GM06990 (cell line): Measurements from ENCODE around the gene WNT1.

ENCODE experiments used
- DNase-seq: peaks from one replicate; pipeline ENCODE4 v3.0.0-alpha.2; 2011; ENCODE audit not compliant: insufficient read length; ENCODE audit errors: extremely low read depth
- H3K27me3 ChIP-seq: replicated peaks from 2 replicates; pipeline ENCODE4 v1.6.0; 2011; ENCODE audit warnings: low read length; ENCODE audit not compliant: control insufficient read depth, insufficient read depth
- H3K36me3 ChIP-seq: 2 replicates; pipeline ENCODE4 v1.5.1; 2011; ENCODE audit warnings: low read length; ENCODE audit not compliant: control insufficient read depth, insufficient read depth
- H3K4me3 ChIP-seq: replicated peaks from 2 replicates; pipeline ENCODE4 v1.5.1; 2011; ENCODE audit warnings: low read depth, mild to moderate bottlenecking, control low read depth, low read length
- TF ChIP-seq, protein P1 (sequence below): IDR thresholded peaks from 2 replicates; pipeline ENCODE4 v1.5.1; 2011; ENCODE audit warnings: low read length, control low read depth, mild to moderate bottlenecking, inconsistent platforms; ENCODE audit not compliant: insufficient read depth, poor library complexity, severe bottlenecking

Gene WNT1

DNA sequence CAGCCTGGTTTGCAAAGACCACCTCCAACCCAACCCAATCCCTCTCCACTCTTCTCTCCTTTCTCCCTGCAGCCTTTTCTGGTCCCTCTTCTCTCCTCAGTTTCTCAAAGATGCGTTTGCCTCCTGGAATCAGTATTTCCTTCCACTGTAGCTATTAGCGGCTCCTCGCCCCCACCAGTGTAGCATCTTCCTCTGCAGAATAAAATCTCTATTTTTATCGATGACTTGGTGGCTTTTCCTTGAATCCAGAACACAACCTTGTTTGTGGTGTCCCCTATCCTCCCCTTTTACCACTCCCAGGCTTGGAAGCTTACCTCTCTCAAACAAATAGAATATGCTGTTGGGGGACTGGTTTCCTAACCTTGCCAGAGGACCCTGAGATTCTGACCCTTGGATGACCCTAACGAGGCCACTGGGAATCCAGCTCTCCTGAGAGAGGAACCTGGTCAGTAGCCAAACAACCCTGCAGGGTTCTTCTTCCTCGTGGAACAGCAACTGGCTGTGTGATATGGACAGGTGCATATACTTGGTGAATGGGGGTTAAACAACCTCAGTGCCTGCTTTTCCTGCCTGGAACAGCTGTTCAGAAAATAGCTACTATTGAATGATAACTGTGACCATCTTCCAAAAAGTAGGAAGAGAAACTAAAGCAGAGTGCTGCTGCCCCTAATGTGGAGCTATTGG is 4.4 kb downstream of the WNT1 start:
- H3K4me3 ChIP-seq = no peak overlapping the region
- no peaks in the 10 kb centered on the region for H3K36me3 ChIP-seq
- H3K27me3 ChIP-seq = peaks cover 23% of the 10 kb centered on the region
- TF ChIP-seq, protein P1, sequence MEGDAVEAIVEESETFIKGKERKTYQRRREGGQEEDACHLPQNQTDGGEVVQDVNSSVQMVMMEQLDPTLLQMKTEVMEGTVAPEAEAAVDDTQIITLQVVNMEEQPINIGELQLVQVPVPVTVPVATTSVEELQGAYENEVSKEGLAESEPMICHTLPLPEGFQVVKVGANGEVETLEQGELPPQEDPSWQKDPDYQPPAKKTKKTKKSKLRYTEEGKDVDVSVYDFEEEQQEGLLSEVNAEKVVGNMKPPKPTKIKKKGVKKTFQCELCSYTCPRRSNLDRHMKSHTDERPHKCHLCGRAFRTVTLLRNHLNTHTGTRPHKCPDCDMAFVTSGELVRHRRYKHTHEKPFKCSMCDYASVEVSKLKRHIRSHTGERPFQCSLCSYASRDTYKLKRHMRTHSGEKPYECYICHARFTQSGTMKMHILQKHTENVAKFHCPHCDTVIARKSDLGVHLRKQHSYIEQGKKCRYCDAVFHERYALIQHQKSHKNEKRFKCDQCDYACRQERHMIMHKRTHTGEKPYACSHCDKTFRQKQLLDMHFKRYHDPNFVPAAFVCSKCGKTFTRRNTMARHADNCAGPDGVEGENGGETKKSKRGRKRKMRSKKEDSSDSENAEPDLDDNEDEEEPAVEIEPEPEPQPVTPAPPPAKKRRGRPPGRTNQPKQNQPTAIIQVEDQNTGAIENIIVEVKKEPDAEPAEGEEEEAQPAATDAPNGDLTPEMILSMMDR = no peak
- DNase-seq = no peak

GRCh38 chr12:48985475-48985897 is 7.4 kb downstream of the WNT1 start:
- H3K36me3 ChIP-seq = no peaks in the 10 kb centered on the region
- H3K4me3 ChIP-seq = no peak overlapping the region
- H3K27me3 ChIP-seq = peaks cover 17% of the 10 kb centered on the region
- TF ChIP-seq, protein P1 = no peak
- DNase-seq = no peak

DNA sequence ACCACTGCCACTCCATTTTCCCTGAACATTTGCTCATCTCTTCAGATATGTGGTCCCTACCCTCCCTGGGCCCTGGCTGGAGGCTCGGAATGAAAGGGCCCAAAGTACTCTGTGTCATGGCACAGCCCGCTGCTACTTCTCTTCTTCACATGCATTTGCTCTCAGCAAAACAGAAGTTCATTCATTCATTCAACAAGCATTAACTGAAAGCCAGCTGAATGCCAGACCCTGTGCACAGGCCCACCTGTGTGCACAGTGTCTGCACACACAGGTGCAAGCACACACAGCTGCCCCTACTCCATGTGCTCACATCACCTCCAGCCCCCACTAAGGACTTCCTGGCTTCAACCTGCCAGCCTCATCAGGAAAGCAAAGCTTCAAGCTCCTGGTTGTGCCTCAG is 7.8 kb downstream of the WNT1 start:
- Histone ChIP-seq H3K36me3 (no peaks in the 10 kb centered on the region), H3K27me3 (peaks cover 13% of the 10 kb centered on the region)
- TF ChIP-seq, protein P1 = no peak

GRCh38 chr12:48986720-48987291 is 8.7 kb downstream of the WNT1 start:
- Histone ChIP-seq H3K4me3 (no peak overlapping the region), H3K36me3 (no peaks in the 10 kb centered on the region), H3K27me3 (peaks cover 6% of the 10 kb centered on the region)
- DNase-seq = no peak
- TF ChIP-seq, protein P1 = no peak

More for the DNA sequence above, 7.8 kb downstream of the WNT1 start:
- H3K4me3 ChIP-seq = no peak overlapping the region
- no peak for DNase-seq

- Histone ChIP-seq H3K4me3 (no peak overlapping the region), H3K27me3 (peaks cover 8% of the 10 kb centered on the region), H3K36me3 (no peaks in the 10 kb centered on the region)
- DNase-seq = no peak
- TF ChIP-seq, protein P1 = peak; percentile 94
Measured at GRCh38 chr12:48988030-48988649, 10.0 kb downstream of the WNT1 start.
